Activated B cell treated with CpG ODN at 0.5 μM for 24 hours (primary cell): ENCODE data around the gene NFATC4. TPM values are rescaled to one million over a fixed set of nuclear protein-coding genes. Genes with fewer than 3 reads are reported as not detected.

Source experiments
- ATAC-seq: fragments of 200-7000 bp; cut with Tn5 transposase; one replicate; pipeline ENCODE4 v1.10.0; 2021; ENCODE audit warnings: low read depth, mild to moderate bottlenecking, moderate library complexity
- CTCF ChIA-PET: fragments of 350-600 bp; sonication (Branson Sonifier 250); formaldehyde crosslinking; loops from one replicate; lab custom pipeline; 2021; ENCODE audit warnings: antibody characterized with exemption; lab: Charles Lee
- POLR2A ChIA-PET: fragments of 350-600 bp; sonication (Branson Sonifier 250); formaldehyde crosslinking; loops from one replicate; lab custom pipeline; 2021; ENCODE audit warnings: antibody characterized with exemption; lab: Charles Lee
- DNase-seq: peaks from one replicate; pipeline ENCODE4 v3.0.0; 2022
- H3K27ac Mint-ChIP-seq: one replicate; pipeline ENCODE4 v1.8.0; 2020; ENCODE audit warnings: mixed read lengths
- H3K27me3 Mint-ChIP-seq: one replicate; pipeline ENCODE4 v1.8.0; 2021; ENCODE audit warnings: mixed read lengths
- H3K36me3 Mint-ChIP-seq: one replicate; pipeline ENCODE4 v1.8.0; 2021; ENCODE audit warnings: low read depth, mixed read lengths
- H3K4me1 Mint-ChIP-seq: one replicate; pipeline ENCODE4 v1.8.0; 2021; ENCODE audit warnings: mixed read lengths
- H3K4me3 Mint-ChIP-seq: one replicate; pipeline ENCODE4 v1.8.0; 2020; ENCODE audit warnings: mild to moderate bottlenecking, mixed read lengths
- H3K9me3 Mint-ChIP-seq: one replicate; pipeline ENCODE4 v1.8.0; 2020; ENCODE audit warnings: mixed read lengths
- CTCF ChIP-seq: fragments of 200-600 bp; IDR thresholded peaks from one replicate; pipeline ENCODE4 v1.8.0; 2022; ENCODE audit warnings: antibody characterized with exemption, mild to moderate bottlenecking
- intact Hi-C: fragments of 100-400 bp; cut with micrococcal nuclease; formaldehyde crosslinking; loops from one replicate; pipeline ENCODE4 v1.15.1; 2024
- total RNA-seq: library from RNA; stranded (reverse); gene quantifications from 2 replicates; pipeline ENCODE4 v1.2.3, GENCODE V29; 2022

Gene NFATC4
- total RNA-seq, 1 donor from 2014 or later, result 9.4 TPM

DNA sequence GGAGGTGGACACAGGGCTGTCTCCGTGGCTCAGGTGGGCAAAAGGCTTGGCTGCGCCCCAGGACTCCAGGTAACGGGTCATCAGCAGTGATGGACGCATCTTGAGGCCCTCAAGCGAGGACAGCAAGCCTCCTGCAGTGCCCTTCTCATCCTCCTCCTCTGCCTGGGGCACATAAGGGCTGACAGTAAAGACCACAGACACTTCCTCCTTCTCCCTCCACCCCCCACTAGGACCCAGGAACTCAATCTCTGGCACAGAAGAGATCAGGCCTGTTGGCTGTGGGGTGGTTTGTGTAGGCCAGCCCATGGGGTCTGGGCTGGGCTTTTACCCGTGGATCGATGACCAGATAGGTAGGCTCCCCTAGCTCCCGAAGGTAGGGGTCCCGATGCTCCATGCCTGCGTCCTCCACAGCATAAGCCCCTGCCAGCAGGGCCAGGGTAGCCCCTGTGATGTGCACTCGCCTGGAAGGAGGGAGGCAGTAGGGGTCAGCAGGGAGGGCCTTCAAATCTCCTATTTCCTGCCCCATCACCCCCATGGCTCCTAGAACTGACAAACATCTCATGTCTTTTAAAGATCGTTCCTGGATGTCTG, 38.8 kb upstream of the NFATC4 start:
- ChIA-PET POLR2A (interaction anchor here (1.0 to 4.6 kb wide), 2 partner anchors 100 to 102 kb away, joined by 3 to 16 read pairs; partner anchors contain the start of genes CBLN3 and KHNYN), CTCF (interaction anchor here (1.1 to 13.6 kb wide), 3 partner anchors 31 to 105 kb away, joined by 3 to 353 read pairs (median 4); partner anchors contain the start of genes CBLN3 and KHNYN)
- no peak overlapping the region for H3K27ac Mint-ChIP-seq
- no peak overlapping the region for H3K4me3 Mint-ChIP-seq
- peaks cover 7% of the 10 kb centered on the region for H3K27me3 Mint-ChIP-seq
- peaks cover 35% of the 10 kb centered on the region for H3K4me1 Mint-ChIP-seq
- no peak for ATAC-seq
- H3K36me3 Mint-ChIP-seq, result no peaks in the 10 kb centered on the region
- no peaks in the 10 kb centered on the region for H3K9me3 Mint-ChIP-seq
- no peak for DNase-seq
- intact Hi-C loops, result no loop called here
- no peak for TF ChIP-seq CTCF

GRCh38 chr14:24329736-24330135, 38.2 kb upstream of the NFATC4 start:
- Mint-ChIP-seq H3K36me3 (no peaks in the 10 kb centered on the region), H3K4me1 (peaks cover 39% of the 10 kb centered on the region), H3K27ac (no peak overlapping the region), H3K27me3 (peaks cover 8% of the 10 kb centered on the region), H3K4me3 (no peak overlapping the region), H3K9me3 (no peaks in the 10 kb centered on the region)
- intact Hi-C loops, result loop anchor here (5.0 to 10.0 kb wide), 3 partner anchors 32 to 775 kb away; partner anchors contain the start of genes DHRS1, NOP9, THTPA and ZFHX2
- TF ChIP-seq CTCF, result no peak
- ChIA-PET CTCF (interaction anchor here (1.1 to 13.6 kb wide), 2 partner anchors 36 to 104 kb away, joined by 4 to 353 read pairs; partner anchors contain the start of genes CBLN3 and KHNYN), POLR2A (interaction anchor here (1.0 to 4.6 kb wide), 2 partner anchors 100 to 102 kb away, joined by 3 to 16 read pairs; partner anchors contain the start of genes CBLN3 and KHNYN)
- DNase-seq, result no peak
- no peak for ATAC-seq

- ATAC-seq (no peak), DNase-seq (no peak)
- Mint-ChIP-seq H3K4me3 (no peak overlapping the region), H3K4me1 (peaks cover 45% of the 10 kb centered on the region), H3K36me3 (peaks cover 1% of the 10 kb centered on the region), H3K27me3 (peaks cover 14% of the 10 kb centered on the region), H3K27ac (no peak overlapping the region), H3K9me3 (no peaks in the 10 kb centered on the region)
- TF ChIP-seq CTCF, result no peak
- POLR2A ChIA-PET, result interaction anchor here (1.1 to 11.5 kb wide), 4 partner anchors 9 to 170 kb away, joined by 4 to 216 read pairs (median 10); partner anchors contain the start of genes CBLN3, IRF9, KHNYN and RIPK3
- intact Hi-C loops, result loop anchor here (5.0 to 10.0 kb wide), 3 partner anchors 34 to 776 kb away; partner anchors contain the start of genes DHRS1, NOP9, THTPA and ZFHX2
- CTCF ChIA-PET, result interaction anchor here (1.0 to 13.6 kb wide), 6 partner anchors 19 to 250 kb away, joined by 4 to 353 read pairs (median 16); partner anchors contain the start of genes CBLN3, KHNYN, LTB4R and LTB4R2
These were observed 36.9 kb upstream of the NFATC4 start for GRCh38 chr14:24330973-24331674.

GRCh38 chr14:24331731-24332267, 36.2 kb upstream of the NFATC4 start:
- Mint-ChIP-seq H3K36me3 (peaks cover 8% of the 10 kb centered on the region), H3K27ac (peak overlapping the region; percentile 42), H3K27me3 (peaks cover 14% of the 10 kb centered on the region), H3K4me1 (peaks cover 45% of the 10 kb centered on the region), H3K4me3 (peak overlapping the region; percentile 83), H3K9me3 (no peaks in the 10 kb centered on the region)
- DNase-seq, result no peak
- CTCF ChIA-PET, result interaction anchor here (0.7 to 13.6 kb wide), 14 partner anchors 20 to 251 kb away, joined by 3 to 353 read pairs (median 4); partner anchors contain the start of genes CBLN3, CIDEB, DHRS1 and KHNYN
- POLR2A ChIA-PET, result interaction anchor here (0.5 to 11.5 kb wide), 12 partner anchors 21 to 1903 kb away, joined by 3 to 216 read pairs (median 6); partner anchors contain the start of genes CBLN3, DHRS1, IRF9 and KHNYN
- no peak for ATAC-seq
- intact Hi-C loops, result loop anchor here (1.0 to 10.0 kb wide), 9 partner anchors 20 to 777 kb away; partner anchors contain the start of genes CHMP4A, DHRS1, LTB4R and NOP9
- no peak for TF ChIP-seq CTCF
